HFFc6 (cell line): ENCODE data around the gene PARD3B. TPM values are rescaled to one million over a fixed set of nuclear protein-coding genes. Genes with fewer than 3 reads are reported as not detected.
A peak's percentile ranks its signal among the peaks of the same experiment; 100 is the strongest.

Source experiments
- DNase-seq: peaks from one replicate; pipeline ENCODE4 v3.0.0-alpha.2; 2018
- H3K27ac Mint-ChIP-seq: 2 replicates; pipeline ENCODE4 v1.8.0; 2020; ENCODE audit warnings: mild to moderate bottlenecking, mixed read lengths
- H3K27me3 Mint-ChIP-seq: 2 replicates; pipeline ENCODE4 v1.8.0; 2021; ENCODE audit warnings: mild to moderate bottlenecking, moderate library complexity, mixed read lengths; ENCODE audit not compliant: insufficient read depth
- H3K36me3 Mint-ChIP-seq: 2 replicates; pipeline ENCODE4 v1.8.0; 2021; ENCODE audit warnings: low read depth, mixed read lengths
- H3K4me1 Mint-ChIP-seq: 2 replicates; pipeline ENCODE4 v1.8.0; 2020; ENCODE audit warnings: low read depth, mixed read lengths
- H3K4me3 Mint-ChIP-seq: 2 replicates; pipeline ENCODE4 v1.8.0; 2020; ENCODE audit warnings: mild to moderate bottlenecking, moderate library complexity, mixed read lengths
- H3K9me3 Mint-ChIP-seq: 2 replicates; pipeline ENCODE4 v1.8.0; 2020; ENCODE audit warnings: mild to moderate bottlenecking, mixed read lengths
- total RNA-seq, 6 experiments: library from RNA; stranded (reverse); fragmentation: NEBNext Ultra II Directional; extraction: Animal tissue kit (Norgen Biotek cat#: 25700); gene quantifications; 2 replicates in 1 of 6; 3 replicates in 5 of 6; pipeline ENCODE4 v1.2.3, GENCODE V29; 2021
- TF ChIP-seq, protein P1 (sequence below): fragments of 200-600 bp; sonication (generic); IDR thresholded peaks from 2 replicates; pipeline ENCODE4 v1.5.0; 2021; ENCODE audit warnings: antibody characterized with exemption, mild to moderate bottlenecking

The PARD3B gene
- total RNA-seq, 6 experiments from 2014 or later = 14.0 to 22.4 (median 15.3) TPM

DNA sequence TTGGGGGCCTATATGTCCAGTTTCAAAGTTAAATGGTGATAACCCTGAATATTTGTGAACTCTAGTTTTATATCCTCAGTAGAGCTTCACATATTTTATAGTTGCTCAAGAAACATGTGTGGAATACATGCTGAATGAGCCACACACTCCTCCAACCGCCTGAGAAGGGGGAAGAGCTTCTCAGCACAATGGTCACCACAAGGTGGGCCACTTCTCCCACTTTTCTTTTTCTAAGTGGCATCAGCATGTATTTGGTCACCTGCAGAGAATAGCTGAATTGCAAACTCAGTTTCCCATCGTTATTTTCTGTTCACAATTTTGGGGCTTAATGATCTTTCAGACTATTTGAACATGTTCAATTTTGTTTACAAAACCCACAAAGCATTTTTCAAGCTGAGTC, 340.5 kb downstream of the PARD3B start:
- Mint-ChIP-seq H3K4me3 (no peak overlapping the region), H3K36me3 (0 out of 2 replicates have a peak, but pooled peaks cover 4% of the 10 kb centered on the region), H3K9me3 (no peaks in the 10 kb centered on the region), H3K27ac (no peak overlapping the region), H3K27me3 (peaks cover 5% of the 10 kb centered on the region; the same call in 1 of the 2 replicates), H3K4me1 (peaks cover 21% of the 10 kb centered on the region)
- DNase-seq = no peak
- TF ChIP-seq, protein P1, sequence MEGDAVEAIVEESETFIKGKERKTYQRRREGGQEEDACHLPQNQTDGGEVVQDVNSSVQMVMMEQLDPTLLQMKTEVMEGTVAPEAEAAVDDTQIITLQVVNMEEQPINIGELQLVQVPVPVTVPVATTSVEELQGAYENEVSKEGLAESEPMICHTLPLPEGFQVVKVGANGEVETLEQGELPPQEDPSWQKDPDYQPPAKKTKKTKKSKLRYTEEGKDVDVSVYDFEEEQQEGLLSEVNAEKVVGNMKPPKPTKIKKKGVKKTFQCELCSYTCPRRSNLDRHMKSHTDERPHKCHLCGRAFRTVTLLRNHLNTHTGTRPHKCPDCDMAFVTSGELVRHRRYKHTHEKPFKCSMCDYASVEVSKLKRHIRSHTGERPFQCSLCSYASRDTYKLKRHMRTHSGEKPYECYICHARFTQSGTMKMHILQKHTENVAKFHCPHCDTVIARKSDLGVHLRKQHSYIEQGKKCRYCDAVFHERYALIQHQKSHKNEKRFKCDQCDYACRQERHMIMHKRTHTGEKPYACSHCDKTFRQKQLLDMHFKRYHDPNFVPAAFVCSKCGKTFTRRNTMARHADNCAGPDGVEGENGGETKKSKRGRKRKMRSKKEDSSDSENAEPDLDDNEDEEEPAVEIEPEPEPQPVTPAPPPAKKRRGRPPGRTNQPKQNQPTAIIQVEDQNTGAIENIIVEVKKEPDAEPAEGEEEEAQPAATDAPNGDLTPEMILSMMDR = peak; percentile 22; the same call in 1 of the 2 replicates

DNA sequence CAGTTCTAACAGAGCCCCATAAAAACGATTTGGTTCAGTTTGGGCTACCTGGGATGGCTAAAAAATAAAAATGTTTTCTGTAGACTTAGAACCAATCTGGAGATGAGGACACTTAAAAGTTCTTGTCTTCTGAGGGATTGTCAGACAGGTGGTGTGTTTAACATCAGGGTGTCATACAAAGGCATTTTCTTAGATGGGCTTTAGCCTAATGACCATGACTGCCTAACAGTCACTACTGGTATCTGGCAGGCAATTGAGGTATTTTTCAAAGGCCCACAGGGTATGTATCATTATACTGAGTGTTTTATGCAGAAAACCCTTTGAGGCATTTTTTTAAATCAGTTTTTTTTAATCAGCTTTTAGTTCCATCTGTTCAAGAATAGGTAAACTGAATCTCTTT, 341.4 kb downstream of the PARD3B start:
- no peak overlapping the region for H3K27ac Mint-ChIP-seq
- 0 out of 2 replicates have a peak, but pooled peaks cover 4% of the 10 kb centered on the region for H3K36me3 Mint-ChIP-seq
- peaks cover 21% of the 10 kb centered on the region for H3K4me1 Mint-ChIP-seq
- no peak for DNase-seq
- peaks cover 5% of the 10 kb centered on the region; the same call in 1 of the 2 replicates for H3K27me3 Mint-ChIP-seq
- TF ChIP-seq, protein P1 = no peak
- no peak overlapping the region for H3K4me3 Mint-ChIP-seq
- no peaks in the 10 kb centered on the region for H3K9me3 Mint-ChIP-seq

DNA sequence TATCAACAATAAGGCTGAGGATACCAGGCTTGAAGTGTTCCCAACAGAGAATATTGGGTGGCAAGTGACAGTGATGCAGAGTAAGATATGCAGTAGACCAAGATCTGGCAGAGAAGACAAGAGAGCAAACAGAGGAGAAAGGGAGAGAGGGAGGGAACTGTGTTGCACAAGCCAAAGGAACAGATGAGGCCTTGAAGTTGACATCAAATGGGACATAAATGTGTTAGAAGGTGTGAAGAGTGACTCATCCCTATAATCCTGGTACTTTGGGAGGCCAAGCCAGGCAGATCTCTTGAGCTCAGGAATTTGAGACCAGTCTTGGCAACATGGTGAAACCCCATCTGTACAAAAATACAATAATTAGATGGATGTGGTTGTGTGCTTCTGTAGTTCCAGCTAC, 342.9 kb downstream of the PARD3B start:
- Mint-ChIP-seq H3K36me3 (0 out of 2 replicates have a peak, but pooled peaks cover 4% of the 10 kb centered on the region), H3K4me1 (peaks cover 21% of the 10 kb centered on the region), H3K4me3 (no peak overlapping the region), H3K27me3 (peaks cover 5% of the 10 kb centered on the region; the same call in 1 of the 2 replicates), H3K27ac (no peak overlapping the region), H3K9me3 (no peaks in the 10 kb centered on the region)
- TF ChIP-seq, protein P1 = no peak
- no peak for DNase-seq

DNA sequence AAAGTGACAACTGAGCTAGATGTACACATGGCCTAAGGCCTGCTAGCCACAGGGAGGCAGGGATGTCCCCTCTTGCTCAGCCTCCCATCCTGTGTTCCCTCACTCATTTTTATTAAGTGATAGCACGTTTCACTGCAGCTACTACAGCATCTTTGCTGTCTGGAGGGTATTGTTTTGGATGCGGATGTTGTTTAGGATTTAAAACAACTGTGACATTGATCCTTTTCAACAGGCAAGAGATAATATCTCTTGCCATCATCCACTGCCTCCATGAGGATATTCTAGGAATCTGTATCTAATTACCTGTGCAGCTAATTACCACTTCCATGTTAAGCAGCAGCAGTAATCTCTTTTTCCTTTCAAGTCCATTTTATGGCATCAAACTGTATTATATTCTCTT, 345.4 kb downstream of the PARD3B start:
- H3K36me3 Mint-ChIP-seq = no peaks in the 10 kb centered on the region
- TF ChIP-seq, protein P1 = no peak
- DNase-seq = no peak
- peaks cover 1% of the 10 kb centered on the region; the same call in 1 of the 2 replicates for H3K27me3 Mint-ChIP-seq
- H3K4me1 Mint-ChIP-seq = peaks cover 25% of the 10 kb centered on the region
- no peak overlapping the region for H3K4me3 Mint-ChIP-seq
- H3K27ac Mint-ChIP-seq = no peak overlapping the region
- H3K9me3 Mint-ChIP-seq = no peaks in the 10 kb centered on the region

DNA sequence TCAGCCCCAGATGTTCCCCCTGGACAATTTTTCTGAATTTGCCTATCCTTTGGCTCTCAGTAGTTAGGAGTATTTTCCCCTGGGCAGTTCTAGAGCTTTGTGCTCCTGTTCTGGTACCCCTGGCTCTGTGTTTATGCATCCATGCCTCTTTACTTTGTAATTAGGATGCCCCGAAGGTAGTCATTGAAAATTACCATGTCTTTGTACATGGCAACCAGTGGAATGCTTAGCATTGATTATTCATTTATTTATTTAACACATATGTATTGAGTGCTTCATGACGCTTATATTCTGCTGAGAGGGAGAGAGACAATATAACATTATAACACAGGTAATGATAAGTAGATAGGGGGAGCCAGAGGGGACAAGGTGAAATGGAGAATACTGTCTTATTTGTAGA, 346.5 kb downstream of the PARD3B start:
- Mint-ChIP-seq H3K9me3 (no peaks in the 10 kb centered on the region), H3K4me1 (peaks cover 19% of the 10 kb centered on the region), H3K4me3 (no peak overlapping the region), H3K36me3 (no peaks in the 10 kb centered on the region), H3K27ac (no peak overlapping the region), H3K27me3 (peaks cover 1% of the 10 kb centered on the region; the same call in 1 of the 2 replicates)
- DNase-seq = no peak
- TF ChIP-seq, protein P1 = 0 out of 2 replicates have a peak, but pooled peaks have one; percentile 22
